Measurements from ENCODE around the gene IQGAP2.

- TF ChIP-seq EZH2 (IDR thresholded peaks at IDR 0.05; ENCODE audit: low read depth): no peak
- TF ChIP-seq, protein P1, sequence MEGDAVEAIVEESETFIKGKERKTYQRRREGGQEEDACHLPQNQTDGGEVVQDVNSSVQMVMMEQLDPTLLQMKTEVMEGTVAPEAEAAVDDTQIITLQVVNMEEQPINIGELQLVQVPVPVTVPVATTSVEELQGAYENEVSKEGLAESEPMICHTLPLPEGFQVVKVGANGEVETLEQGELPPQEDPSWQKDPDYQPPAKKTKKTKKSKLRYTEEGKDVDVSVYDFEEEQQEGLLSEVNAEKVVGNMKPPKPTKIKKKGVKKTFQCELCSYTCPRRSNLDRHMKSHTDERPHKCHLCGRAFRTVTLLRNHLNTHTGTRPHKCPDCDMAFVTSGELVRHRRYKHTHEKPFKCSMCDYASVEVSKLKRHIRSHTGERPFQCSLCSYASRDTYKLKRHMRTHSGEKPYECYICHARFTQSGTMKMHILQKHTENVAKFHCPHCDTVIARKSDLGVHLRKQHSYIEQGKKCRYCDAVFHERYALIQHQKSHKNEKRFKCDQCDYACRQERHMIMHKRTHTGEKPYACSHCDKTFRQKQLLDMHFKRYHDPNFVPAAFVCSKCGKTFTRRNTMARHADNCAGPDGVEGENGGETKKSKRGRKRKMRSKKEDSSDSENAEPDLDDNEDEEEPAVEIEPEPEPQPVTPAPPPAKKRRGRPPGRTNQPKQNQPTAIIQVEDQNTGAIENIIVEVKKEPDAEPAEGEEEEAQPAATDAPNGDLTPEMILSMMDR (conservative IDR thresholded peaks at IDR 0.05): no peak
Measured at GRCh38 chr5:76456258-76456657, 53.2 kb downstream of the IQGAP2 start.
